Coronary artery (tissue), 2 donors: ENCODE measurements around the gene PDLIM4.

ENCODE experiments used
- DNase-seq: peaks from one replicate; pipeline ENCODE4 v3.0.0-alpha.2; 2017; ENCODE audit warnings: low spot score
- H3K27ac ChIP-seq, 2 donors: fragments of 200-600 bp; sonication (generic); one replicate each; pipeline ENCODE4 v1.5.1; 2016 to 2019
- H3K4me3 ChIP-seq: fragments of 200-600 bp; sonication (generic); 2 replicates; pipeline ENCODE4 v1.5.1; 2016; ENCODE audit warnings: mild to moderate bottlenecking, moderate library complexity
- CTCF ChIP-seq: fragments of 200-600 bp; sonication (generic); IDR thresholded peaks from one replicate; pipeline ENCODE4 v1.5.1; 2019; ENCODE audit warnings: antibody characterized with exemption

The PDLIM4 gene

GRCh38 chr5:132267931-132268768 lies 10.7 kb downstream of the PDLIM4 start:
- Histone ChIP-seq H3K27ac (peak overlapping the region in 1 of 2 donors; percentile 94), H3K4me3 (no peak overlapping the region)
- TF ChIP-seq CTCF, result no peak
- DNase-seq, result no peak

GRCh38 chr5:132268769-132269551 lies 11.5 kb downstream of the PDLIM4 start:
- no peak for TF ChIP-seq CTCF
- no peak overlapping the region for H3K4me3 ChIP-seq
- peak; percentile 75 for DNase-seq
- peak overlapping the region in 1 of 2 donors; percentile 94 for H3K27ac ChIP-seq

- no peak for DNase-seq
- peak overlapping the region in 1 of 2 donors; percentile 94 for H3K27ac ChIP-seq
These were observed 12.3 kb downstream of the PDLIM4 start for GRCh38 chr5:132269635-132270334.

GRCh38 chr5:132270335-132270665 lies 12.8 kb downstream of the PDLIM4 start:
- TF ChIP-seq CTCF, result no peak
- Histone ChIP-seq H3K4me3 (no peak overlapping the region), H3K27ac (no peak overlapping the region)
- no peak for DNase-seq

More at GRCh38 chr5:132269635-132270334, 12.3 kb downstream of the PDLIM4 start:
- H3K4me3 ChIP-seq, result no peak overlapping the region
- no peak for TF ChIP-seq CTCF

GRCh38 chr5:132270706-132271105 lies 13.2 kb downstream of the PDLIM4 start:
- DNase-seq, result no peak
- Histone ChIP-seq H3K27ac (peak overlapping the region in 1 of 2 donors; percentile 31), H3K4me3 (no peak overlapping the region)
- TF ChIP-seq CTCF, result no peak

- Histone ChIP-seq H3K27ac (no peak overlapping the region), H3K4me3 (no peak overlapping the region)
- TF ChIP-seq CTCF, result no peak
- DNase-seq, result peak; percentile 74
These were observed 14.1 kb downstream of the PDLIM4 start for GRCh38 chr5:132271251-132272246.
